NCI-H460 (cell line): ENCODE measurements around the gene MORC2. TPM values are rescaled to one million over a fixed set of nuclear protein-coding genes. Genes with fewer than 3 reads are reported as not detected.

Experiments used
- DNase-seq: peaks from one replicate; pipeline ENCODE4 v3.0.0-alpha.2; 2016; ENCODE audit warnings: low read depth; ENCODE audit errors: extremely low read depth
- polyA plus RNA-seq: library from polyadenylated mRNA; depleted of rRNA; stranded (reverse); fragments of >200 nt; gene quantifications from 2 replicates; pipeline ENCODE4 v1.2.3, GENCODE V29; 2014; cell fraction: nucleus; rRNA removed
- total RNA-seq: library from RNA; depleted of rRNA; stranded (reverse); fragments of >200 nt; shearing (Covaris generic); gene quantifications from 2 replicates; pipeline ENCODE4 v1.2.3, GENCODE V29; 2014; rRNA removed

Gene MORC2
- total RNA-seq, result 18.5 and 19.9 TPM in 2 replicates
- 13.6 and 15.1 TPM in 2 replicates for polyA plus RNA-seq

GRCh38 chr22:30968015-30968923, at the start of gene MORC2:
MORC2 (minus strand) TSS chr22:30968774; CDS start chr22:30967889, 885 bp downstream.
- DNase-seq, result no peak

- no peak for DNase-seq
Observed at GRCh38 chr22:31005535-31005934, 37.0 kb upstream of the MORC2 start.

GRCh38 chr22:31001124-31001770, 32.7 kb upstream of the MORC2 start:
- DNase-seq, result no peak

- DNase-seq, result no peak
Observed at GRCh38 chr22:30998329-30998728, 29.8 kb upstream of the MORC2 start.

- DNase-seq, result no peak
Observed at GRCh38 chr22:30996462-30996861, 27.9 kb upstream of the MORC2 start.

- no peak for DNase-seq
Observed at GRCh38 chr22:30994960-30995359, 26.4 kb upstream of the MORC2 start.

- DNase-seq, result no peak
Observed at GRCh38 chr22:30992565-30992964, 24.0 kb upstream of the MORC2 start.

- no peak for DNase-seq
Observed at GRCh38 chr22:30990690-30991089, 22.1 kb upstream of the MORC2 start.

GRCh38 chr22:30989474-30989873, 20.9 kb upstream of the MORC2 start:
- no peak for DNase-seq

GRCh38 chr22:30985561-30986208, 17.1 kb upstream of the MORC2 start:
- no peak for DNase-seq

GRCh38 chr22:30984317-30984716, 15.7 kb upstream of the MORC2 start:
- no peak for DNase-seq

GRCh38 chr22:30982512-30982911, 13.9 kb upstream of the MORC2 start:
- no peak for DNase-seq

GRCh38 chr22:30979932-30980331, 11.4 kb upstream of the MORC2 start:
- DNase-seq, result no peak

- no peak for DNase-seq
Observed at GRCh38 chr22:30978304-30978962, 9.9 kb upstream of the MORC2 start.

GRCh38 chr22:30970356-30970746, 1.8 kb upstream of the MORC2 start:
- DNase-seq, result no peak

GRCh38 chr22:30969532-30970355, 1.2 kb upstream of the MORC2 start:
- no peak for DNase-seq

- DNase-seq, result peak; percentile 95
Observed at GRCh38 chr22:30968924-30969531, 454 bp upstream of the MORC2 start, which contains the start of gene TUG1. TUG1 (plus strand) TSS chr22:30969265.

- DNase-seq, result no peak
Observed at GRCh38 chr22:30964858-30965257, 3.7 kb downstream of the MORC2 start.

GRCh38 chr22:30955153-30955552, 13.4 kb downstream of the MORC2 start:
- DNase-seq, result no peak
